K562 (cell line): ENCODE results near the gene C6orf89. TPM values are rescaled to one million over a fixed set of nuclear protein-coding genes. Genes with fewer than 3 reads are reported as not detected.

Experiments used
- ARID1B ChIP-seq: fragments of 450-650 bp; IDR thresholded peaks from 2 replicates; pipeline ENCODE4 v1.6.1; 2016; ENCODE audit warnings: antibody characterized with exemption, mild to moderate bottlenecking, inconsistent platforms
- BDP1 ChIP-seq: IDR thresholded peaks from 3 replicates; pipeline ENCODE4 v1.6.1; 2011; ENCODE audit not compliant: insufficient read length, insufficient read depth
- ESRRA ChIP-seq: fragments of 450-650 bp; IDR thresholded peaks from 2 replicates; pipeline ENCODE4 v1.6.1; 2014; ENCODE audit warnings: low read depth, mild to moderate bottlenecking, moderate library complexity, borderline replicate concordance
- FOS ChIP-seq: IDR thresholded peaks from 3 replicates; pipeline ENCODE4 v1.6.1; 2011; ENCODE audit not compliant: insufficient read length; ENCODE audit errors: extremely low read depth
- HEY1 ChIP-seq: fragments of 250-450 bp; sonication (Bioruptor Pico); IDR thresholded peaks from 2 replicates; pipeline ENCODE4 v1.5.0; 2020; ENCODE audit warnings: mild to moderate bottlenecking, moderate library complexity, borderline replicate concordance
- HNRNPH1 ChIP-seq: fragments of 200-400 bp; formaldehyde crosslinking; optimal IDR thresholded peaks from 2 replicates; pipeline ENCODE3; 2017; ENCODE audit warnings: low read depth, mild to moderate bottlenecking, low read length, moderate library complexity
- IFI16 ChIP-seq: fragments of 250-450 bp; sonication (Bioruptor Pico); IDR thresholded peaks from 2 replicates; pipeline ENCODE4 v2.1.2; 2022; ENCODE audit warnings: mild to moderate bottlenecking, inconsistent platforms
- NONO ChIP-seq, 2 experiments: fragments of 200-400 bp in 1 of 2; fragments of 450-650 bp in 1 of 2; formaldehyde crosslinking in 1 of 2; IDR thresholded peaks; 2 replicates each; pipeline ENCODE4 v1.6.1; 2017; ENCODE audit warnings: low read depth in 2 of 2, mild to moderate bottlenecking in 2 of 2, moderate library complexity in 2 of 2, low read length in 1 of 2
- NUFIP1 ChIP-seq: fragments of 450-650 bp; IDR thresholded peaks from 2 replicates; pipeline ENCODE4 v1.6.1; 2018; ENCODE audit not compliant: partially characterized antibody
- RBM25 ChIP-seq: fragments of 200-400 bp; formaldehyde crosslinking; IDR thresholded peaks from 2 replicates; pipeline ENCODE4 v1.6.1; 2018; ENCODE audit warnings: low read length, low read depth, moderate library complexity; ENCODE audit not compliant: severe bottlenecking
- SMC3 ChIP-seq: conservative IDR thresholded peaks from 2 replicates; pipeline ENCODE4 v1.6.1; 2011; ENCODE audit warnings: low read depth, low read length, improper control_type of control experiment; ENCODE audit not compliant: insufficient read depth
- TSC22D4 ChIP-seq: fragments of 450-650 bp; IDR thresholded peaks from 2 replicates; pipeline ENCODE4 v1.6.1; 2016; ENCODE audit warnings: missing genetic modification characterization, missing biosample characterization, control low read depth
- WHSC1 ChIP-seq: IDR thresholded peaks from one replicate; pipeline ENCODE4 v1.6.1; 2012; ENCODE audit warnings: low read length, control low read depth, inconsistent platforms
- ZBTB11 ChIP-seq, 3 experiments: fragments of 200-800 bp in 1 of 3; fragments of 250-450 bp in 1 of 3; fragments of 450-650 bp in 1 of 3; sonication (Bioruptor Pico) in 1 of 3; sonication (Bioruptor generic) in 1 of 3; formaldehyde crosslinking in 1 of 3; IDR thresholded peaks; 2 replicates each; pipeline versions ENCODE4 v1.6.1 to v1.8.0; 2016 to 2022; ENCODE audit warnings: mild to moderate bottlenecking in 2 of 3, missing genetic modification characterization in 2 of 3, missing compliant biosample characterization in 1 of 3, moderate library complexity in 1 of 3
- ZKSCAN3 ChIP-seq: fragments of 250-450 bp; sonication (Bioruptor Pico); IDR thresholded peaks from 2 replicates; pipeline ENCODE4 v1.4.0; 2020
- ZNF174 ChIP-seq: fragments of 250-450 bp; sonication (Bioruptor Pico); IDR thresholded peaks from 2 replicates; pipeline ENCODE4 v1.4.0; 2020; ENCODE audit warnings: mild to moderate bottlenecking
- polyA plus RNA-seq, 8 experiments: library from polyadenylated mRNA; depleted of rRNA in 4 of 8; stranded (reverse) in 5 of 8; unstranded in 3 of 8; fragments of >200 nt; fragmentation: Nextera tagmentation in 2 of 8; fragmentation: Illumina TruSeq in 1 of 8; extraction: Ambion mirVana in 2 of 8; extraction: Trizol in 1 of 8; gene quantifications; 2 replicates each; pipeline versions ENCODE4 v1.2.1 to v1.2.3, GENCODE V29; 2011 to 2014; ENCODE audit warnings: inconsistent platforms in 1 of 8, missing spikeins in 1 of 8
- total RNA-seq, 7 experiments: library from RNA; depleted of rRNA in 6 of 7; stranded (reverse); fragments of >200 nt in 6 of 7; fragmentation: Illumina TruSeq in 2 of 7; extraction: Trizol in 2 of 7; gene quantifications; 2 replicates each; pipeline versions ENCODE4 v1.2.1 to v1.2.3, GENCODE V29; 2011 to 2021; ENCODE audit warnings: low replicate concordance in 1 of 7
- TF ChIP-seq, protein P1 (sequence below): fragments of 250-450 bp; sonication (Bioruptor Pico); IDR thresholded peaks from 2 replicates; pipeline ENCODE4 v1.4.0; 2020; ENCODE audit warnings: mild to moderate bottlenecking, moderate library complexity

The C6orf89 gene
- total and polyA plus RNA-seq, 9 of the 15 experiments (the other 6 are each of a cell fraction or from before 2014, with no cell fraction given): 35.2 to 111 (median 58.5) TPM

DNA sequence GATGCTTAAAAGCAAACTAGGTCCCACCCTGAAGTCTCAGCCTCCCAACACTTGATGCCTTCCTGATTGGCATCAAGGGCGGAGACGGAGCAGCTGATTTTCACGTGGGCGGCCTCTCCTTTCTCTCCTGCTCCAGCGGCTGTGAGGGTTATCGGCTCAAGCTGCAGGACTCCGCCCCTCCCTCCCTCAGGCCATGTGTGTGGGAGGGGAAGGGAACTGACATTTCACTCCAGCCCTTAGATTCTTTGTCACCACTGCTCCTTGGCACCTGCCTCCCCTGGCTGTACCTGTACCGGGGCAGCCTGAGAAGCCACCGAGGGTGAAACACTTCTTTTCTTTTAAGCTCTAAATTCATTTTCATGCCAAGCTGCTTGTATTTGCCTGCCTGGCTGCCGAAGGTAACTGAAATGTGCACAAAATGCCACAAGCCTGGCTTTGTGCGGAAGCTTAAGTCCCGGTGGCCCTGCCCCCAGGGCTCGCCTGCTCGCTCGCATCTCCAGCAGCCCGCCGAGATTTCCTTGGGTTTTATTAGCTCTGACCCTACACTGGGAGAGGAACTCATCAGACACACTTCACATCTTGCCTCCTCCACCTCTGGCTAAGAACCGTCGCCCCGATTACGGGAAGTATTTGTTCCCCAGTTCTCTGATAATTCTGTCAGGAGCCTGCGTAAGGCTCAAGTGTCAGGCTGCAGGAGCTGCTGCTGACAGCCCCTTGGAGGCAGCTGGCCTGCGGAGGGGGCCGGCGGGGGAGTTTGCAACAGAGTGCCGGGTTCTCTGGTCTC is 36.9 kb upstream of the C6orf89 start (continued):
- TF ChIP-seq, protein P1, sequence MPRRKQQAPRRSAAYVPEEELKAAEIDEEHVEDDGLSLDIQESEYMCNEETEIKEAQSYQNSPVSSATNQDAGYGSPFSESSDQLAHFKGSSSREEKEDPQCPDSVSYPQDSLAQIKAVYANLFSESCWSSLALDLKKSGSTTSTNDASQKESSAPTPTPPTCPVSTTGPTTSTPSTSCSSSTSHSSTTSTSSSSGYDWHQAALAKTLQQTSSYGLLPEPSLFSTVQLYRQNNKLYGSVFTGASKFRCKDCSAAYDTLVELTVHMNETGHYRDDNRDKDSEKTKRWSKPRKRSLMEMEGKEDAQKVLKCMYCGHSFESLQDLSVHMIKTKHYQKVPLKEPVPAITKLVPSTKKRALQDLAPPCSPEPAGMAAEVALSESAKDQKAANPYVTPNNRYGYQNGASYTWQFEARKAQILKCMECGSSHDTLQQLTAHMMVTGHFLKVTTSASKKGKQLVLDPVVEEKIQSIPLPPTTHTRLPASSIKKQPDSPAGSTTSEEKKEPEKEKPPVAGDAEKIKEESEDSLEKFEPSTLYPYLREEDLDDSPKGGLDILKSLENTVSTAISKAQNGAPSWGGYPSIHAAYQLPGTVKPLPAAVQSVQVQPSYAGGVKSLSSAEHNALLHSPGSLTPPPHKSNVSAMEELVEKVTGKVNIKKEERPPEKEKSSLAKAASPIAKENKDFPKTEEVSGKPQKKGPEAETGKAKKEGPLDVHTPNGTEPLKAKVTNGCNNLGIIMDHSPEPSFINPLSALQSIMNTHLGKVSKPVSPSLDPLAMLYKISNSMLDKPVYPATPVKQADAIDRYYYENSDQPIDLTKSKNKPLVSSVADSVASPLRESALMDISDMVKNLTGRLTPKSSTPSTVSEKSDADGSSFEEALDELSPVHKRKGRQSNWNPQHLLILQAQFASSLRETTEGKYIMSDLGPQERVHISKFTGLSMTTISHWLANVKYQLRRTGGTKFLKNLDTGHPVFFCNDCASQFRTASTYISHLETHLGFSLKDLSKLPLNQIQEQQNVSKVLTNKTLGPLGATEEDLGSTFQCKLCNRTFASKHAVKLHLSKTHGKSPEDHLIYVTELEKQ: no peak
- TF ChIP-seq NONO (IDR thresholded peaks at IDR 0.05; ENCODE audit: low read depth in 2 of 2, low read length in 1 of 2): no peak; a peak in 1 of 4 replicates
- no peak for TF ChIP-seq RBM25
- no peak for TF ChIP-seq HNRNPH1
- no peak for TF ChIP-seq NUFIP1
- TF ChIP-seq FOS: no peak
- TF ChIP-seq ESRRA: no peak
- TF ChIP-seq ZNF174 (CRISPR knock-in tag): no peak
- no peak for TF ChIP-seq BDP1
- TF ChIP-seq ARID1B: peak; percentile 82
- TF ChIP-seq ZKSCAN3 (CRISPR knock-in tag): no peak
- TF ChIP-seq SMC3: no peak
- TF ChIP-seq WHSC1: no peak
- no peak for TF ChIP-seq TSC22D4 (tag)
- TF ChIP-seq IFI16 (CRISPR knock-in tag): no peak
- TF ChIP-seq ZBTB11 (CRISPR knock-in tag; IDR thresholded peaks at IDR 0.05): no peak
- TF ChIP-seq HEY1 (CRISPR knock-in tag): no peak
